GM12892 (cell line): ENCODE data around the gene TMEM114.

Source experiments
- POLR2AphosphoS5 ChIP-seq: IDR thresholded peaks from 2 replicates; pipeline ENCODE4 v1.6.1; 2011; ENCODE audit warnings: low read depth, low read length, control low read depth
- TAF1 ChIP-seq: IDR thresholded peaks from 2 replicates; pipeline ENCODE4 v1.6.1; 2011; ENCODE audit warnings: low read depth, mild to moderate bottlenecking, control low read depth, low read length, borderline replicate concordance

GRCh38 chr16:8585857-8586256 is 4.5 kb downstream of the TMEM114 start:
- TF ChIP-seq TAF1 (no peak), POLR2AphosphoS5 (no peak)
